OCI-M1 (cell line): ENCODE results near the gene SORCS2.

Source experiments
- DNase-seq: peaks from one replicate; lab custom pipeline; 2025; lab: John Stamatoyannopoulos, UW

SORCS2 gene

DNA sequence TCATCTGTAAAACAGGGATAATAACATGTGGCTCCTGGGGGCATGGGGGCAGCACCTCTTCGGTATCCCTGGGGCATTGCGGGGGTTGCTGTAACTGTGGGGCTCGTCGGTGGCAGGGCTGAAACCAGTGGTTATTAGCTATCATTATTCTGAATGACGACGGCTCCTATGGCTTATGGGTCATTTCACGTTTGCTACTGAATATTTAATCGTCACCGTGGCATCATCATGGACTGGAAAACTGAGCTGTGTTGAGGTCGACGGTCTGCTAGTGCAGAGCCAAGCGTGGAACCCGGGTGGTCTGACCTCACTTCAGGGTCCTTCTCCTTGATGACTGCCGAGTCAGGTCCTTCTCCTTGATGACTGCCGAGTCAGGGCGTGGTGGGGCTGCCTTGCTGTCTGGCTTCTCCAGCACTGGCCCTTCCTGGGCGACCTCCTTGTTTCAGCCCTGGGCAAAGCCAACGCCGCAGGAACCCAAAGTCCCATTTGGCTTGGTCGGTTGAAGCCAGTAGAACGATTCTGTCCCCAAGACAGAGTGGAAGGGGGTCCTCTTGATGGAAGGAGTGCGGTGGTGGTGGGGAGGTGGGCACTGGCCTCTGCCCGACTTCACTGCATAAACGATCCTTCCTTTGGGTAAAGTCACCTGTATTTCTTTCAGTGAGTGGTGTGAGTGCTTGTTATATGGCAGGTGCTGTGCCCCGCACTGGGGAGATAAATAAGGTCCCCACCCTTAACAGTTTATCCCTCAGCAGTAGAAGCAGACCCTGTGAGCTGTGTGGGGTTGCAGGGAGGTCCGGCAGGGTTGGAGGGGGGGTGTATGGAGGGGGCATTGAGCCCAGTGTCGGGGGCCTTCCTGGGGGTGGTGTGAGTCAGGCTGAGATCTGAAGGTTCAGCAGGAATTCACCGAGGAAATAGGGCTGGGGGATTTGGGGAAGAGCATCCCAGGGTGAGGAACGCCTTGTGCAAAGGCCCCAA lies 201.6 kb downstream of the SORCS2 start:
- no peak for DNase-seq

DNA sequence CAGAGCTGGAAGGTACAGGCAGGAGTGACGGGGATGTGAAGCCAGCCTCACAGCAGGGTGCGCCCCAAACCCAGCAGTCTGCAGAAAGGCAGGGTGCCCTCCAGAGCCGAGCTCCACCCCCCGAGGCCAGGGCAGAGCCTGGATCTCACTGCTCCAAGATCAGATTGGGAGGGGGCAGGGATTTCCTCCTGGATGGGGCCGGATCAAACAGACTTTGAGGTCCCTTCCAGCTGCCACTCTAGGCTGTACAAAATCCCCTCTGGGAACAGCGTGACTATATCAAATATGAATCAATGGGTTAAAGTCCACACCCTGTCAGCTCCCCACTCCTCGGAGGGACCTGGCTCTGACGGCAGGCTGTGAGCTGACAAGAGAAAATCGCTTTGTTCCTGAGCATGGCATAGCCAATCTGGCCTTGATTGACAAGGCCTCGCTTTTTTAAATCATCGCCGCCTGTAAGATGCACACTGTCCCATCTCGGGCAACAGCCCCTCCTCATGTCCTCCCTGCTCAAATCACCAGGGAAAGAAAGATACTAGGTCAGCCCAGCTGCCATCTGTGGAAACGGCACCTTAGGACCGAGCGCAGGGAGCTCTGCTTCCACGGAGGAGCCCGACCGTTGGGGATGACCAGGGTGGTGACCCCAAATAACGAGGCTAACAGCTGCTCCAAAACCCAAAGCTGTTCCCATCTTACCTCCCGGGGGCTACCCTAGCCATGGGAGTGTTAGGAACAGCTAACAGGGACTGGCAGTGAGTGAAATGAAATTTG lies 202.5 kb downstream of the SORCS2 start:
- no peak for DNase-seq

DNA sequence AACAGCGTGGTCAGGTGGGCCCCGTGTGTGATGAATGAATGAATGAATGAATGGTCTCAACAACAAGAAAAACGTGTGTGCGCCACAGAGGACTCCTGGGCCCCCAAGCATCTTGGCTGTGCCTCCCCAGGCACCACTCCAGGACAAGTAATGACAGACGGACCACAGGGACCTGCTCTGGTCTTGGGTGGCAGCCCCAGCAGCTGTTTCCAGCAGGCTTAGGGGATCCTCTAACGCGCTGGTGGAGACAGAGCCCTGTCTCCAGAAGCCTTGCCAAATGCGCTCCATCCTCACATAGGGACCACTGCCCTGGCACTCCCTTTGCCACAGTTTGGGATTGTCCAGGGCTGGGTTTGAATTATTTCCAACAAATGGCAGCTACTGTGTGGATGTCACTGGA lies 203.3 kb downstream of the SORCS2 start:
- DNase-seq, result no peak

DNA sequence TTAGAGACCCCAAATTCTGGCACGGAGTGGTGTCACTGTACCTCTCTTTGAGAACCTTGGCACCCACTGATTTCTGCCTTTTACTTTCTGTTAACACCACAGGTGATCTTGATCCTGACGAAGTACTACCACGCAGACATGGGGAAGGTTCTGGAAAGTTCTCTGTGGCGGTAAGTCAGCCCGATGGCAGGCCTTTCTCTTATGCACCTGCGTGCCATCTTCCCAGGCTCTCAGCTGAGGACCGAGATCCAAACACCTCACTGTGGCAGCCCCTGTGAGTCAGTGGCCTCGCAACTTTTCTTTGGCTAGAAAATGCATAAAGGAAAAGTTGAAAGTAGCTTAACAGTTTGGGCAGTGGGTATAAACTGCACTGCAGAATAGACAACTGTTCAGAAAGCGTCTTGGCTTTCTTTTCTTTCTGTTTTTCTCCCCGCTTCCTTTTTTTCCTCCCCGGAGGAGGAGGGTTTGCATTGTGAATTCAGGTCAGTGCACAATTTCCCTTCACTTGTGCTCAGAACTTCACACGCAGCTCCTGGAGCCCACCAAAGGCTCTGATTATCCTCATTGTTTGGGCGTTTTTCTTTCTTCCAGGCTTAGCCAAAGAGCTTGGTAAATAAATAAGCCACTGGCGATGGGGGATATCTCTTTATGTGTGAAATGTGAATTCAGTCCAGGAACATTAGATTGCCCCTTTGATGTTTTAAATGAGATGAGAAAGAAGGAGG lies 204.0 kb downstream of the SORCS2 start:
- DNase-seq, result no peak

DNA sequence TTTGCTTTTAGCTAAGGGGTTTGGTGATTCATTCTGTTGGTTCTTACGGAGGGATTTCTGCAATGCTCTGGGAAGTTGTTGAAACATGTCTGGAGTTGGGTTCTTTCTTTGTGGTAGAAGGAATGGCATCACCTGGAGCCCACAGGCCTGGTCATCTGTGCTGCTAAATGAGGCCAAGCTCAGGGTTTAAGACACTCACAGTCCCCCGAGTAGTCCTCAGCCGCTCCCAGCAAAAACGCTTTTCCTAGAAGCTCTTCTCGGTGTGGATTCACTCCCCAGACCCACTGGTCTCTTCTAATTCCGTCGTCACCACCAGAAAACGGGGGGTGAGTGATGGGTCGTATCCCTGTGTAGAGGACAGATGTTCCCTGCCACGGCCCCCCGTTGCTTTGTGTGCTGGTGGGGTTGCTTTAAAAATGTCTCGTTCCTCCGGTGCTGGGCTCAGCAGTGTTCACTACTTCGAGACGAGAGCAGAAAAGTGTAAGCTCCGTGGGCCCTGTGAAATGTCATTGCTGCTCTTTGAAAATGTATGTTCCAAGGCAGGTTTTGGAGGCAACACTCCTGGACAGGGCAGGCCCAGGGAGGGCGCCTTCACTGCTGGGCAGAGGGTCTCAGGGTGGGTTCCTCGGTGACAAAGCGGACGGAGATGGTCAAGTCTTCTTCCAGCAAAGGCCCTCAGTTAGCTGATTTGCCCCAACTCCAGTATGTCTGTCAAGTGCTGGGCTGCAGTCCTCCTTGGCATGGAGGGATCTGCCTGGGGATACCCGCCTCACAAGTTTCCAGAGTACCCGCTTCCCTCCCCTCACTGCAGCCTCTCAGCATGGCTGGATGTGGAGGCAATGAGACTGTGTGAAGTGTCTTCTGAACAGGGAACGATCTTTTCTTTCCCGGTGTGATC lies 205.1 kb downstream of the SORCS2 start:
- no peak for DNase-seq

DNA sequence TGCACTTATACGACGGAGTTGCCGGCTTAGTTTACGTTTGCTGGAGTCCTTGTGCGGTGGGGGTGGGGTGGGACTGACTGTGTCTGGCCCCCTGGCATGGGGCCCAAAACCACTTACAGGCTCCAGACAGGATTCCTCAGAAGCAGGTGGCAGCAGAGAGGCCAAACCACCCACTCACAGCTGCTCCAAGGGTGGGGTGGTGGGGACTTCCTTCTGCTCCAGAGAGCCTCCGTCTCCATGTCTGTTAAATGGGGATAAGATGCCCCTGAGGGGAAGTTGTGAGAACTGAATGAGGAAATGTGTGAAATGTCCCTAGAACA lies 205.7 kb downstream of the SORCS2 start:
- no peak for DNase-seq

DNA sequence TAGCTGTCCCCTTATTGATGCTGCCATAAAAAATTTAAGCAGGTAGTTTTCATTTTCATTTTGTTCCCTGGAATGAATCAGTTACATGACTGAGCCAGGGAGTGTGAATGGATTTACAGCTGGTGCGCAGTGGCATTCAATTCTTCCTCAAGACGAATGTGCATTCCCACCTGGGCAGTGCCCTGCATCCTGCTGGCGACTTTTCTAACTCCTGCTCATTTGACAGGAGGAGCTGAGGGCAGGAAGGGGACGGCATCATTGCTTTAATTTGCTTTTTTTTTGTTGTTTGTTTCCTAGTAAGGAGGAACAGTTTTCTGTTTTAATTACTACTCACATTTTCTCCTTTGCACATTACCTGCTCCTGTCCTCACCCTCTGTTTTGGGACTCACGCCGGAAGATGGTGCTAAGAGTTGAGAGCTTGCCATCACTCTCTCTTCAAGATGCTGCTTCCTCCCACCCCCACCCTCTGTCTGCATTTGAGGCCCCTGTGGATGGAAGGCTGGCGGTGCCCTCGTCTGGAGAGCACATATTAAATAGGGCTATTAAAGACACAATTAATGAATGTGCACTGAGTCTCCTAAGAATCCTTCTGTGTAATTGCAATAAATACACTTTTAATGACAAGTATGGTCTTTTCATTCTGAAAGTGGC lies 206.6 kb downstream of the SORCS2 start:
- DNase-seq, result no peak

DNA sequence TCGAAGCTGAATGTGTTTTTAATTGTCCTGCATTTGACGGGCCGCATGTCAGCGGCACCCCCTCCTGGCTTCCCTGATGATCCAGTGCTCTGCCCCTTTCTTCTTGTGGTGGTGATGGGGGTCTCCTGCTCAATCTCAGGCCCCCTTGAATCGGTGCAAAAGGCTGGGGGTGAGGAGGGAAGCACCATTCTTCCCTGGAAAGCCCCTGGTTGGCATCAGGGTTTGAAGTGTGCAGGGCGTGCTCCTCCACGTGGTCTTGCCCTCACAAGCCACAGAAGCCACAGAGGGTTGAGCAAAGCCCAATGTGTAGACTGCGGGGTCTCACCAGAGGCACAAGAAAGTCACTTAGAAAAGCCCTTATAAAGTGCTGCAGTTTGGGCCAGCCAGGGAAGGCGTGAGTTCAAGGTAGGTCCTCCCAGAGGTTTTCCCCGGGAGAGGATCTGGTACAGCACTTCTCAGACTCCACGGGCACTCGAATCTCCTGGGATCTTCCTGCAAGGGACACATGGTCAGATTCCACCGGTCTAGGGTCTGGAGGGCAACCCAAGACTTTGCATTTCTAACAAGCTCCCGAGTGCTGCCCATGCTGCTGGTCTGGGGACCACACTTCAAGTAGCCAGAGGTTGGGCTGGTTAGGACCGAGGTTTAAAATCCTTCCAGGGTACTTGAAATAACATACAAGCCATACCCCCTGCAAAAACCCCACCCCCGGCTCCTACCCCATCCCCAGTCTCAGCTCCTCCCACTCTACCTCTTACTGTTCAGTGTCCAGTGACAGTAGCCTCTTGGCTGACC lies 207.3 kb downstream of the SORCS2 start:
- DNase-seq, result no peak

DNA sequence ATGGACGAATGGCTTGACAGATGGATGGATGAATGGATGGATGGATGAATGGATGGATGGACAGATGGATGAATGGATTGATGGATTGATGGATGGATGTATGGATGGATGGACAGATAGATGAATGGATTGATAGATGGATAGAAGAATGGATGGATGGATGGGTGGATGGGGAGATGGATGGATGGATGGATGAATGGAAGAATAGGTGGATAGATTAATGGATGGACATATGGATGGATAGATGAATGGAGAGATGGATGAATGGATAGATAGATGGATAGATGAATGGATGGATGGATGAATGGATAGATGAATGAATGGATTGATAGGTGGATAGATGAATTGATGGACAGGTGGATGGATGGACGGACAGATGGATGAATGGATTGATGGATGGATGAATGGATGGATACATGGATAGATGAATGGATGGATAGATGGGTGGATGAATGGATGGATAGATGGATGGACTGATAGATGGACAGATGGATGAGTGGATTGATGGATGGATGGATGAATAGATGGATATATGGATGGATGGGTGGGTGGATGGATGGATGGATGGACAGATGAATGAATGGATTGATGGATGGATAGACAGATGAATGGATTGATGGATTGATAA lies 208.4 kb downstream of the SORCS2 start:
- DNase-seq, result no peak

DNA sequence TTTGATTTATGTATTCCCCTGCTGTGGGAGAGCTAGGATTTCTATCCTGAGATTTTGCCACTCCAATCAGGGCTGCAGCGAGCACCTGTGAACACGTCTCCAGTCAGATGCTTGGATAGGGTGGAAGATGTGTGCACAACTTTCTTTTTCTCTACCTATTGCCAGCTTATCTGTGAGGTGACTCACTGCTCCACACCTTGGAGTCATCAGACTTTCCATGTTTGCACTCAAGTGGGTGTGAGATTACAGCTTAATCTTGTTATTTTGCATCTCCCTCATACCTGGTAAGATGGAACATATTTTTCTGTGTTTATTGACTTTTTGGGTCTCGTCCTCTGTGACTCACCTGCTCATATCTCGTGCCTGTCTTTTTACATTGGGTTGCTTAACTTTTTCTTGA lies 210.2 kb downstream of the SORCS2 start:
- no peak for DNase-seq

DNA sequence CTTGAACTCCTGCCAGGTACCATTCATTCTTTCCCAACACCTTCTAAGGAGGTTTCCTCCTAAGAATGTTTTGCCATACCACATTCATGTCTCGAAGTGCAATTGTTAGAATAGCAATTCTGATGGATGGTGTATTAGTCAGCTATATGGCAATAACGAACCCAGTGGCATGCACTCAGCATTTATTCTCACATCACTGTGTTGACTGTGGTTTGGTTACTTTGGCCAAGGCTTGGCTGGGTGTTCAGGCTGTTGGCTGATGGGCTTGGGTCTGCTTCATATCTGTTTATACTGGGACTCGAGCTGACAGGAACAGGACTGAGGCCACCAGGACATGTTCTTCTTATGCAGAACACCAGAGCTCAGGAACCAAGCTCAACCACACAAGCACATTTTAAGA lies 210.7 kb downstream of the SORCS2 start:
- DNase-seq, result no peak

DNA sequence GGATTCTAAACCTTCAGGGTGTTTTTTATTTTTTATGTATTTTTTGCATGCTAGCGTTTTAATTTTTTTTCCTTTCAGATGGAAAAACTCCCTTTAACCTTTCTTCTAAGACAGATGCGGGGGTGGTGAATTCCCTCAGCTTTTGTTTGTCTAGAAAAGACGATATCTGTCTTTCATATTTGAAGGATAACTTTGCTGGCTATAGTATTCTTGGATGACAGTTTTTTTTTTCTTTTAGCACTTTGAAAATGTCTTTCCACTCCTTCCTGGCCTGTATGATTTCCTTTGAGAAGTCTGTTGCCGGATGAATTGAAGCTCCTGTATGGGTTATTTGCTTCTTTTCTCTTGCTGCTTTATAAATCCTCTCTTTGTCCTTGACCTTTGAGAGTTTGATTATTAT lies 215.8 kb downstream of the SORCS2 start:
- DNase-seq, result no peak

DNA sequence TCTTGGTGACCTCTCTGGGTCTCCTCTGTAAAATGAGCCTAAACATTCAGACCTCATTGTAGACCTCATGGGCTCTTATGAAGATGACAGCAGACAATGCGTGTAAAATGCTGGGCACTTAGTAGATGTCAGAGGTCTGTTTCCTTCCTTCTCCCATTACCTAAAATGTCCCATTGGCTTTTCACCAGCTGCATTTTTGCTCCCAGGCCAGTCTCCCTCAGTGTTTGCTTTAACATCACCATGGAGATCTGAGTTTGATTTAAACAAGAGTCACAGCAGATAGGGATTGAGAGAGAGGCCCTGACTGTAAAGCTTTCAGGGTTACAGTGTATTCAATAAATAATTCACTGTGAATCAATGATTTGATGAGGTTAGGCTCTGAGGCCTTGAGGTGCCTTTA lies 218.1 kb downstream of the SORCS2 start:
- DNase-seq, result no peak

DNA sequence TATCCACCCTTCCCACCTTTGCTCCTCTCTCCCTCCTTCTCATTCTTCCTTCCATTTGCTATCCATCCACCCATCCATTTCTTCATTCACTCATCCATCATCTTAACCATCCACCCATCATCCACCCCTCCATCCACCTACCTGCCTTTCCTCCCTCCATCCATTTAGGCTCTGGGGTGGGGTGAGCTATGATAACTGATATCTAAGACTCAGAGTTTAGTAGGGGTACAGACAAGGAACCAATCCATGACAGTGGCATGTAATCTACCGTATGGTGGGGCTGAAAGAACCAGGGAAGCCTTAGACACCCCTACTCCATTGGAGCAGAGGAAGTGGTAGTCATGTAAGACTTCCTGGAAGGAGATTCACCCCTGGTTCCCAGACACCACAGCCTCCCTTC lies 219.2 kb downstream of the SORCS2 start:
- DNase-seq, result no peak

DNA sequence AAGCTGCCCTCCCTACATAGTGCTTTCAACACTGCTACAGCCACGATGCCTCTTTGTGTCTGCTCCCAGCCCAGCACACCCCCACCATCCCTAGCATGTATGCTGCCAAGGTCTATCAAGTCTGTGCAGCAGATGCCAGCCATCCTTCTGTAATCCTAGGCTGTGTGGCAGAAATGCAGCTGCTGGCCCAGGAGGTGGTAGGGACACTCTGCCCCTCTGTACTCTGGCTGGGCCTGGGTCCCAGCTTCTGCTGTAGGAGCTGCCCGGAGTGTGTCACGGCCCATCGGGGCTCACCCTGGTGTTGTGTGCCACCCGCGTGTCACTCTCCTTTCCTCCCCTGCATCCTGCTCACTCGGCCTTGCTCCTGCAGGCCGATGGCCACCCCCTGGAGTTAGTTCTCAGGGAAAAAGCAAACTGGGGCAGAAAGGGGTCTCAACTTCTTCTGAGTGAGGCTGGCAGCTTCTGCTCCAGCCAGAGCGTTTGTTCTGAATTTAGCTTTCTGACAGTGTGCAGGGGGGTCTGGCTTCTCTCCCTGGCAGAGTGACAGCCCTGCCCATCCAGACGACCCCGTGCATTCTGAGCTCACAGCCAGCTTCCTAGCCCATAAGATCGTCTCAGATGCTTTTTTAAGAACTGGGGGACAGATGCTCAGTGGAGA lies 219.7 kb downstream of the SORCS2 start:
- no peak for DNase-seq

DNA sequence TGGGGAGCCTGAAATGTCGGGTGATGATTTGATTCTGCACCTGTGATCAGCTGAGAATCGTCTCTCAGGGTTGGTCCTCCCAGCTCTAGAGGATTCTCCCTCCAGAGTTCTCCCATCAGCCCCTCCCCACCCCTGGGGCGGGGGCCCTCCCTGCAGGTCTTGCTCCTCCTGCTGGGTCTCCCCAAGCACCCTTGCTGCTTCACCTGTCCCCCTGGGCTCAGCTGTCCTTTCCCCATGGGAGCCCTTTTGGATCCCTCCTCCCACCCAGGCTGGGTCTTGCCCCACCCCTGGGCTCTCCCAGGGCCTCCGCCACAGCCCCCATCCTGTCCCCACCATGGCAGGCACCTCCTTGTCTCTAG lies 220.2 kb downstream of the SORCS2 start:
- no peak for DNase-seq

DNA sequence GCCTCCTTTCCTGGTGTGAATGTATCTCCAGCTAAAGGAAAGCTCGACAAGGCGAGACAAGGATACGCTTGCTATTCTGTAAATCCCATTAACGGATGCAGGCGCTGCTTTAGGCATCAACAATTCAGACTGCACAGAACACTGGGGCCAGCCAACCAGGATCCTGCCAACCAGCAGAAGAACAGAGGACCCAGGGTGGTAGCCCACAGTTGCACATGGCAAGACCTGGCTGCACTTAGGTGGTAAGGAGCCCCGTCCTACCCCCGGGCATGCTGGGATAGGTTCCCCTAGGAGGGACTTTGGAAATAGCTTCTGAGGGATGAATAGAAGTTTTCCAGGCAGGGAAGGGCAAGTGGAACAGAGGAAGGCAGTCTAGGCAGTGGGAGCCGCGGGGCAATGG lies 221.7 kb downstream of the SORCS2 start:
- DNase-seq, result no peak

DNA sequence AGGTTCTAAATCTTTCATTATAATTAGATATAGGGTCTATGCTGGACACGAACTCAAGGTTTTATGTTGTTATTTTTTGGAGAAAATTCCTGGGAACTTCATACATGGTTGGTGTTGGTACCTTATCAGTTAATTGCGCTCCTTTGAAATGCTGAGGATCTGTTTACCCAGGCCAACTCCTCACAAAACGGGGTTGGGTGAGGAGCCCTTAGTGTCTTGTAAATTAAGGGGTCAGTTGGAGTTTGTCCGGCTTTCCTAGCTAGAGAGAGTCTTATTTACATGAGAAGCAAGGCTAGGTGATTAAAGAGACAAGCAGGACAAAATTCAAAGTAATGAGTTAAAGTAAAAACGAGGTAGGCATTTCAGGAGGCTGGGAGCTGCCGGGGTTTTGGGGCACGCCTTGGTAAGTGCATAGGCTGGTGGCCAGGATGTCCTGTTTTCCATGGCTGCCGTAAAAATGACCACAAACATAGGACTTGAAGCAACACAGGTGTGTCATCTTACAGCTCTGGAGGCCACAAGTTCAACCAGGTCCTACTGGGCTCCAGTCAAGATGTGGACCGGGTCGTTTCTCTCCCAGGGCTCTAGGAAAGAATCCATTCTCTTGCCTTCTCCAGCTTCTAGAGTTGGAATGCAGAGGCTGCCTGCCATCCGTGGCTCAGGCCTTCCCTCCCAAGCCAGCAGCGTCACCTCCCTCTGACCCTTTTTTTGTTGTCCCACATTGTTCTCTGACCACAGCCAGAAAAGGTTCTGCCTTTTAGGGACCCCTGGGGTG lies 222.6 kb downstream of the SORCS2 start:
- DNase-seq, result no peak
